Brain microvascular endothelial cell (primary cell): ENCODE data around the gene TEAD1.
A peak's percentile ranks its signal among the peaks of the same experiment; 100 is the strongest.

ENCODE experiments used
- DNase-seq: peaks from one replicate; pipeline ENCODE4 v3.0.0-alpha.2; 2020
- H3K27ac ChIP-seq: fragments of 250-450 bp; sonication (Bioruptor Pico); 2 replicates; pipeline ENCODE4 v1.5.1; 2020; ENCODE audit warnings: mild to moderate bottlenecking, moderate library complexity
- H3K27me3 ChIP-seq: fragments of 250-450 bp; sonication (Bioruptor Pico); replicated peaks from 2 replicates; pipeline ENCODE4 v1.5.1; 2020; ENCODE audit warnings: mild to moderate bottlenecking
- H3K36me3 ChIP-seq: fragments of 250-450 bp; sonication (Bioruptor Pico); replicated peaks from 2 replicates; pipeline ENCODE4 v1.5.1; 2020; ENCODE audit warnings: mild to moderate bottlenecking
- H3K4me3 ChIP-seq: 2 replicates; pipeline ENCODE4 v1.5.1; 2011; ENCODE audit warnings: low read depth, mild to moderate bottlenecking, control low read depth, low read length, moderate library complexity
- CTCF ChIP-seq: IDR thresholded peaks from 2 replicates; pipeline ENCODE4 v1.5.1; 2011; ENCODE audit warnings: low read depth, mild to moderate bottlenecking, moderate library complexity, low read length, control low read depth, inconsistent platforms; ENCODE audit errors: missing control alignments
- in situ Hi-C: cut with HindIII; loops from 2 replicates; pipeline ENCODE4 v1.10.0; 2017; ENCODE audit warnings: low sequenced_read_pairs, low pct_ligation_motif_present

Gene TEAD1

GRCh38 chr11:12951376-12951775 is 277.2 kb downstream of the TEAD1 start:
- no peak overlapping the region for H3K27ac ChIP-seq
- no peak for DNase-seq
- no peaks in the 10 kb centered on the region for H3K36me3 ChIP-seq
- H3K27me3 ChIP-seq, result no peaks in the 10 kb centered on the region
- no peak overlapping the region for H3K4me3 ChIP-seq
- TF ChIP-seq CTCF, result no peak
- in situ Hi-C loops, result loop anchor here (25.0 kb wide), 1 partner anchor 211 kb away; no protein-coding TSS in a partner anchor

GRCh38 chr11:12952094-12952493 is 277.9 kb downstream of the TEAD1 start:
- TF ChIP-seq CTCF, result no peak
- no peaks in the 10 kb centered on the region for H3K36me3 ChIP-seq
- H3K27ac ChIP-seq, result no peak overlapping the region
- no peak for DNase-seq
- no peaks in the 10 kb centered on the region for H3K27me3 ChIP-seq
- no peak overlapping the region for H3K4me3 ChIP-seq
- in situ Hi-C loops, result loop anchor here (25.0 kb wide), 1 partner anchor 210 kb away; no protein-coding TSS in a partner anchor

GRCh38 chr11:12958986-12959385 is 284.8 kb downstream of the TEAD1 start:
- in situ Hi-C loops, result loop anchor here (25.0 kb wide), 1 partner anchor 203 kb away; no protein-coding TSS in a partner anchor
- no peak for DNase-seq
- Histone ChIP-seq H3K36me3 (no peaks in the 10 kb centered on the region), H3K27me3 (no peaks in the 10 kb centered on the region), H3K4me3 (no peak overlapping the region), H3K27ac (no peak overlapping the region)
- no peak for TF ChIP-seq CTCF

- no peak overlapping the region for H3K4me3 ChIP-seq
- in situ Hi-C loops, result loop anchor here (25.0 kb wide), 1 partner anchor 201 kb away; no protein-coding TSS in a partner anchor
- DNase-seq, result no peak
- H3K27me3 ChIP-seq, result peaks cover 8% of the 10 kb centered on the region
- TF ChIP-seq CTCF, result peak; percentile 27
- no peak overlapping the region for H3K27ac ChIP-seq
- no peaks in the 10 kb centered on the region for H3K36me3 ChIP-seq
These were observed 287.4 kb downstream of the TEAD1 start for GRCh38 chr11:12961615-12962014.

GRCh38 chr11:12962306-12962705 is 288.1 kb downstream of the TEAD1 start:
- peaks cover 10% of the 10 kb centered on the region for H3K27me3 ChIP-seq
- in situ Hi-C loops, result loop anchor here (25.0 kb wide), 1 partner anchor 200 kb away; no protein-coding TSS in a partner anchor
- H3K27ac ChIP-seq, result no peak overlapping the region
- no peaks in the 10 kb centered on the region for H3K36me3 ChIP-seq
- H3K4me3 ChIP-seq, result no peak overlapping the region
- no peak for DNase-seq
- no peak for TF ChIP-seq CTCF

GRCh38 chr11:12963051-12963450 is 288.8 kb downstream of the TEAD1 start:
- in situ Hi-C loops, result loop anchor here (25.0 kb wide), 1 partner anchor 199 kb away; no protein-coding TSS in a partner anchor
- Histone ChIP-seq H3K27me3 (peaks cover 10% of the 10 kb centered on the region), H3K36me3 (no peaks in the 10 kb centered on the region), H3K27ac (no peak overlapping the region), H3K4me3 (no peak overlapping the region)
- TF ChIP-seq CTCF, result no peak
- no peak for DNase-seq
